Measurements from ENCODE around the gene LMO7.
"Not testable (repeated sequence)": the region's sequence is repeated elsewhere in the genome, so short reads cannot be mapped to it uniquely, and the experiment has no call there.

GRCh38 chr13:75743072-75743471 is 106.9 kb downstream of the LMO7 start:
- TF ChIP-seq POLR2AphosphoS5 (IDR thresholded peaks at IDR 0.05; ENCODE audit: borderline replicate concordance, low read depth, low read length); FOXP2 (optimal IDR thresholded peaks at IDR 0.05; ENCODE audit: control extremely low read depth, extremely low read length, insufficient read depth): not testable (repeated sequence)

Data from SK-N-MC (cell line).